Keratinocyte (primary cell): ENCODE data around the gene UPP2. TPM values are rescaled to one million over a fixed set of nuclear protein-coding genes. Genes with fewer than 3 reads are reported as not detected.
A peak's percentile ranks its signal among the peaks of the same experiment; 100 is the strongest.

Experiments
- DNase-seq: peaks from one replicate; pipeline ENCODE4 v3.0.0-alpha.2; 2011; ENCODE audit warnings: low read depth, missing footprints, low spot score
- FAIRE-seq: peaks from 2 replicates; lab custom pipeline; 2011; peaks lifted over from hg19 to GRCh38; lab: Jason Lieb, UNC
- H2AFZ ChIP-seq: 2 replicates; pipeline ENCODE4 v1.6.0; 2012; ENCODE audit warnings: low read length, control low read depth, inconsistent platforms; ENCODE audit not compliant: control insufficient read depth
- H3K27ac ChIP-seq: 2 replicates; pipeline ENCODE4 v1.5.1; 2011; ENCODE audit warnings: low read length; ENCODE audit not compliant: control insufficient read depth, insufficient read depth
- H3K27me3 ChIP-seq: 3 replicates; pipeline ENCODE4 v1.6.0; 2011; ENCODE audit warnings: low read length; ENCODE audit not compliant: control insufficient read depth, insufficient read depth; ENCODE audit errors: extremely low read depth
- H3K36me3 ChIP-seq, 2 experiments: 2 replicates in 1 of 2; 3 replicates in 1 of 2; pipeline ENCODE4 v1.5.1; 2011; ENCODE audit warnings: low read length in 2 of 2, mild to moderate bottlenecking in 1 of 2; ENCODE audit not compliant: control insufficient read depth in 2 of 2, insufficient read depth in 2 of 2; ENCODE audit errors: extremely low read depth in 1 of 2
- H3K4me1 ChIP-seq: 3 replicates; pipeline ENCODE4 v1.5.1; 2011; ENCODE audit warnings: low read length; ENCODE audit not compliant: control insufficient read depth, insufficient read depth; ENCODE audit errors: extremely low read depth
- H3K4me2 ChIP-seq: 3 replicates; pipeline ENCODE4 v1.6.0; 2011; ENCODE audit warnings: low read depth, low read length; ENCODE audit not compliant: control insufficient read depth, insufficient read depth; ENCODE audit errors: extremely low read depth
- H3K4me3 ChIP-seq, 3 experiments: fragments of 200-600 bp in 1 of 3; sonication (generic) in 1 of 3; 2 replicates in 2 of 3; 3 replicates in 1 of 3; pipeline ENCODE4 v1.5.1; 2011 to 2016; ENCODE audit warnings: low read length in 3 of 3, mild to moderate bottlenecking in 3 of 3, control low read depth in 2 of 3, inconsistent platforms in 1 of 3, low read depth in 1 of 3, mixed read lengths in 1 of 3, mixed run types in 1 of 3, moderate library complexity in 1 of 3; ENCODE audit not compliant: control insufficient read depth in 2 of 3, insufficient read depth in 2 of 3; ENCODE audit errors: extremely low read depth in 1 of 3
- H3K79me2 ChIP-seq: 2 replicates; pipeline ENCODE4 v1.6.0; 2012; ENCODE audit warnings: low read length; ENCODE audit not compliant: control insufficient read depth, insufficient read depth
- H3K9ac ChIP-seq: 3 replicates; pipeline ENCODE4 v1.6.0; 2011; ENCODE audit warnings: low read length; ENCODE audit not compliant: control insufficient read depth, insufficient read depth; ENCODE audit errors: extremely low read depth
- H3K9me1 ChIP-seq: 3 replicates; pipeline ENCODE4 v1.6.0; 2011; ENCODE audit warnings: low read length; ENCODE audit not compliant: control insufficient read depth, insufficient read depth; ENCODE audit errors: extremely low read depth
- H3K9me3 ChIP-seq: 2 replicates; pipeline ENCODE4 v1.5.1; 2012; ENCODE audit warnings: low read depth, low read length; ENCODE audit not compliant: control insufficient read depth
- H4K20me1 ChIP-seq: 3 replicates; pipeline ENCODE4 v1.6.0; 2011; ENCODE audit warnings: low read length; ENCODE audit not compliant: control insufficient read depth, insufficient read depth; ENCODE audit errors: extremely low read depth
- CTCF ChIP-seq, 3 experiments: IDR thresholded peaks in 1 of 3; conservative IDR thresholded peaks in 1 of 3; optimal IDR thresholded peaks in 1 of 3; 2 replicates in 2 of 3; 3 replicates in 1 of 3; pipeline versions ENCODE3 to v1.5.1; 2011; ENCODE audit warnings: low read length in 3 of 3, mild to moderate bottlenecking in 3 of 3, moderate library complexity in 2 of 3, control low read depth in 1 of 3, inconsistent platforms in 1 of 3; ENCODE audit not compliant: insufficient read depth in 2 of 3; ENCODE audit errors: extremely low read depth in 1 of 3
- EZH2 ChIP-seq: IDR thresholded peaks from one replicate; pipeline ENCODE4 v1.6.1; 2012; ENCODE audit warnings: inconsistent platforms, mild to moderate bottlenecking, low read length, moderate library complexity
- dilution Hi-C: fragments of 300-500 bp; cut with MboI; formaldehyde crosslinking; loops from one replicate; pipeline ENCODE4 v1.7.0; 2020; ENCODE audit warnings: low sequenced_read_pairs; ENCODE audit not compliant: extremely low pct_ligation_motif_present
- polyA plus RNA-seq, 5 experiments: library from polyadenylated mRNA; depleted of rRNA in 3 of 5; stranded (reverse) in 3 of 5; stranded (forward) in 1 of 5; unstranded in 1 of 5; fragments of >200 nt; gene quantifications; 1 replicate in 1 of 5; 2 replicates in 3 of 5; 3 replicates in 1 of 5; pipeline versions ENCODE4 v1.2.1 to v1.2.3, GENCODE V29; 2011 to 2012; ENCODE audit warnings: missing spikeins in 2 of 5, low read depth in 1 of 5, low replicate concordance in 1 of 5

UPP2 gene
- polyA plus RNA-seq, 1 donor (not counting 4 experiments of a cell fraction or from before 2014, with no cell fraction given) = not detected

DNA sequence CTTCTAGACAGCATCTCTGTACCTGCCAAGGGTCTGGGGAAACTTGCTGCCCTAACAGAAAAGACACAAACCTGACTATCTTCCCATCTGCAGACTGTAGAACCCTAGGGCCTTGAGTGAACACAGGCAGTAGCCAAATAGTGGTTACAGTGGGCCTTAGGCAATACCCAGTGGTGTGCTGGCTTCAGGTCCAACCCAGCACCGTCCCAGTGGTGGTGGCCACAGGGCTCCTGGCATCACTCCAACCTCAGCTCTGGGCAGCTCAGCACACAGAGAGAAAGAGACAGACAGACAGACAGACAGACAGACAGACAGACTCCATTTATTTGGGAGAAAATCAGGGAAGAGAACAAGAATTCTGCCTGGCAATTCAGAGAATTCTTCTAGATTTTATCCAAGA, 29.3 kb upstream of the UPP2 start:
- Histone ChIP-seq H3K9ac (no peak overlapping the region), H3K9me3 (no peaks in the 10 kb centered on the region), H2AFZ (no peak overlapping the region), H4K20me1 (no peaks in the 10 kb centered on the region), H3K27me3 (peaks cover 9% of the 10 kb centered on the region), H3K4me1 (no peaks in the 10 kb centered on the region), H3K79me2 (no peaks in the 10 kb centered on the region), H3K36me3 (no peaks in the 10 kb centered on the region), H3K27ac (no peak overlapping the region), H3K9me1 (no peaks in the 10 kb centered on the region), H3K4me3 (no peak overlapping the region), H3K4me2 (no peak overlapping the region)
- TF ChIP-seq CTCF (optimal IDR thresholded peaks at IDR 0.05 in 1 of 3, IDR thresholded peaks at IDR 0.05 in 1 of 3, conservative IDR thresholded peaks at IDR 0.05 in 1 of 3; ENCODE audit: extremely low read depth in 1 of 3, insufficient read depth in 2 of 3, low read length in 3 of 3) (no peak), EZH2 (no peak)
- dilution Hi-C loops = no loop called here
- FAIRE-seq (no peak), DNase-seq (no peak)

GRCh38 chr2:158079672-158080071, 22.0 kb upstream of the UPP2 start:
- Histone ChIP-seq H2AFZ (no peak overlapping the region), H3K27me3 (no peaks in the 10 kb centered on the region), H3K9me1 (no peaks in the 10 kb centered on the region), H3K4me1 (no peaks in the 10 kb centered on the region), H4K20me1 (no peaks in the 10 kb centered on the region), H3K9me3 (no peaks in the 10 kb centered on the region), H3K36me3 (no peaks in the 10 kb centered on the region), H3K9ac (no peak overlapping the region), H3K4me2 (no peak overlapping the region), H3K79me2 (no peaks in the 10 kb centered on the region), H3K27ac (no peak overlapping the region), H3K4me3 (no peak overlapping the region)
- FAIRE-seq (peak; percentile 20), DNase-seq (no peak)
- dilution Hi-C loops = no loop called here
- TF ChIP-seq CTCF (optimal IDR thresholded peaks at IDR 0.05 in 1 of 3, IDR thresholded peaks at IDR 0.05 in 1 of 3, conservative IDR thresholded peaks at IDR 0.05 in 1 of 3; ENCODE audit: extremely low read depth in 1 of 3, insufficient read depth in 2 of 3, low read length in 3 of 3) (no peak), EZH2 (no peak)
